Activated CD4-positive, alpha-beta T cell treated with anti-CD3 and anti-CD28 coated beads for 36 hours (primary cell): ENCODE data around the gene APOL1. TPM values are rescaled to one million over a fixed set of nuclear protein-coding genes. Genes with fewer than 3 reads are reported as not detected.

Source experiments
- ATAC-seq: fragments of 200-7000 bp; cut with Tn5 transposase; one replicate; pipeline ENCODE4 v1.10.0; 2021; ENCODE audit warnings: mild to moderate bottlenecking, moderate library complexity
- CTCF ChIA-PET: fragments of 350-600 bp; sonication (Branson Sonifier 250); formaldehyde crosslinking; loops from one replicate; lab custom pipeline; 2021; ENCODE audit warnings: antibody characterized with exemption; lab: Charles Lee
- POLR2A ChIA-PET: fragments of 350-600 bp; sonication (Branson Sonifier 250); formaldehyde crosslinking; loops from one replicate; lab custom pipeline; 2021; ENCODE audit warnings: antibody characterized with exemption, inconsistent platforms; lab: Charles Lee
- DNase-seq: peaks from one replicate; pipeline ENCODE4 v3.0.0-alpha.2; 2020
- H3K27ac Mint-ChIP-seq: one replicate; pipeline ENCODE4 v1.8.0; 2021; ENCODE audit warnings: mixed read lengths
- H3K27me3 Mint-ChIP-seq: one replicate; pipeline ENCODE4 v1.8.0; 2021; ENCODE audit warnings: mixed read lengths
- H3K36me3 Mint-ChIP-seq: one replicate; pipeline ENCODE4 v1.8.0; 2021; ENCODE audit warnings: low read depth, mixed read lengths
- H3K4me1 Mint-ChIP-seq: one replicate; pipeline ENCODE4 v1.8.0; 2021; ENCODE audit warnings: mixed read lengths
- H3K4me3 Mint-ChIP-seq: one replicate; pipeline ENCODE4 v1.8.0; 2021; ENCODE audit warnings: mild to moderate bottlenecking, moderate library complexity, mixed read lengths
- H3K9me3 Mint-ChIP-seq: one replicate; pipeline ENCODE4 v1.8.0; 2021; ENCODE audit warnings: low read depth, mixed read lengths
- intact Hi-C, 2 experiments: fragments of 100-400 bp; cut with DNase I in 1 of 2; cut with micrococcal nuclease in 1 of 2; formaldehyde crosslinking; loops; one replicate each; pipeline versions ENCODE4 v1.14.2 to v1.15.1; 2022 to 2024; cut with DNase I, micrococcal nuclease
- total RNA-seq, 2 experiments: library from RNA; stranded (reverse); gene quantifications; one replicate each; pipeline ENCODE4 v1.2.3, GENCODE V29; 2021

APOL1 gene
- total RNA-seq, 2 experiments from 2014 or later = 32.0 to 37.2 TPM

GRCh38 chr22:36293606-36294292 is 40.8 kb downstream of the APOL1 start:
- CTCF ChIA-PET = interaction anchor here (0.9 to 5.4 kb wide), 7 partner anchors 8 to 193 kb away, joined by 3 to 44 read pairs (median 4); partner anchors contain the start of gene TXN2
- H3K27ac Mint-ChIP-seq = no peak overlapping the region
- DNase-seq (no peak), ATAC-seq (no peak)
- intact Hi-C loops = no loop called here
- H3K9me3 Mint-ChIP-seq = no peaks in the 10 kb centered on the region
- no peaks in the 10 kb centered on the region for H3K27me3 Mint-ChIP-seq
- POLR2A ChIA-PET = interaction anchor here (0.6 kb wide), 1 partner anchor 10 kb away, joined by 3 read pairs; no protein-coding TSS in a partner anchor
- no peak overlapping the region for H3K4me3 Mint-ChIP-seq
- H3K36me3 Mint-ChIP-seq = peaks cover 91% of the 10 kb centered on the region
- peaks cover 24% of the 10 kb centered on the region for H3K4me1 Mint-ChIP-seq

- Mint-ChIP-seq H3K4me3 (no peak overlapping the region), H3K4me1 (peaks cover 21% of the 10 kb centered on the region), H3K9me3 (no peaks in the 10 kb centered on the region), H3K27me3 (no peaks in the 10 kb centered on the region), H3K27ac (no peak overlapping the region), H3K36me3 (peaks cover 90% of the 10 kb centered on the region)
- DNase-seq = no peak
- intact Hi-C loops = no loop called here
- no peak for ATAC-seq
- POLR2A ChIA-PET = no interaction called here
- CTCF ChIA-PET = interaction anchor here (0.9 to 5.4 kb wide), 4 partner anchors 9 to 188 kb away, joined by 3 to 44 read pairs (median 8); partner anchors contain the start of gene TXN2
These were observed 41.3 kb downstream of the APOL1 start for GRCh38 chr22:36294293-36294620.

- ChIA-PET POLR2A (no interaction called here), CTCF (interaction anchor here (0.7 to 5.4 kb wide), 7 partner anchors 9 to 194 kb away, joined by 3 to 44 read pairs (median 4); partner anchors contain the start of gene TXN2)
- DNase-seq (no peak), ATAC-seq (no peak)
- intact Hi-C loops = no loop called here
- H3K36me3 Mint-ChIP-seq = peaks cover 88% of the 10 kb centered on the region
- peaks cover 17% of the 10 kb centered on the region for H3K4me1 Mint-ChIP-seq
- H3K27me3 Mint-ChIP-seq = no peaks in the 10 kb centered on the region
- no peak overlapping the region for H3K4me3 Mint-ChIP-seq
- H3K27ac Mint-ChIP-seq = no peak overlapping the region
- no peaks in the 10 kb centered on the region for H3K9me3 Mint-ChIP-seq
These were observed 41.9 kb downstream of the APOL1 start for GRCh38 chr22:36294801-36295200.

- Mint-ChIP-seq H3K27me3 (no peaks in the 10 kb centered on the region), H3K36me3 (peaks cover 89% of the 10 kb centered on the region), H3K4me3 (no peak overlapping the region), H3K27ac (no peak overlapping the region), H3K9me3 (no peaks in the 10 kb centered on the region), H3K4me1 (peaks cover 15% of the 10 kb centered on the region)
- intact Hi-C loops = no loop called here
- ChIA-PET POLR2A (no interaction called here), CTCF (interaction anchor here (0.7 to 5.4 kb wide), 6 partner anchors 10 to 194 kb away, joined by 3 to 44 read pairs (median 4); no protein-coding TSS in a partner anchor)
- no peak for ATAC-seq
- DNase-seq = no peak
These were observed 42.3 kb downstream of the APOL1 start for GRCh38 chr22:36295247-36295646.

GRCh38 chr22:36296690-36297089 is 43.8 kb downstream of the APOL1 start:
- no peak for ATAC-seq
- intact Hi-C loops = loop anchor here in 1 of 2 experiments (2.0 kb wide), 1 partner anchor 14 kb away; no protein-coding TSS in a partner anchor
- peaks cover 94% of the 10 kb centered on the region for H3K36me3 Mint-ChIP-seq
- no peak for DNase-seq
- ChIA-PET POLR2A (no interaction called here), CTCF (interaction anchor here (0.7 to 5.4 kb wide), 6 partner anchors 11 to 190 kb away, joined by 3 to 44 read pairs (median 3); no protein-coding TSS in a partner anchor)
- H3K27ac Mint-ChIP-seq = no peak overlapping the region
- H3K4me1 Mint-ChIP-seq = peaks cover 15% of the 10 kb centered on the region
- H3K27me3 Mint-ChIP-seq = no peaks in the 10 kb centered on the region
- no peak overlapping the region for H3K4me3 Mint-ChIP-seq
- H3K9me3 Mint-ChIP-seq = no peaks in the 10 kb centered on the region

- Mint-ChIP-seq H3K9me3 (no peaks in the 10 kb centered on the region), H3K27ac (no peak overlapping the region), H3K36me3 (peaks cover 92% of the 10 kb centered on the region), H3K4me1 (peaks cover 11% of the 10 kb centered on the region), H3K27me3 (no peaks in the 10 kb centered on the region), H3K4me3 (no peak overlapping the region)
- ATAC-seq (no peak), DNase-seq (no peak)
- ChIA-PET POLR2A (no interaction called here), CTCF (interaction anchor here (0.7 to 5.4 kb wide), 3 partner anchors 12 to 117 kb away, joined by 3 to 44 read pairs (median 5); no protein-coding TSS in a partner anchor)
- intact Hi-C loops = loop anchor here in 1 of 2 experiments (2.0 kb wide), 1 partner anchor 13 kb away; no protein-coding TSS in a partner anchor
These were observed 44.6 kb downstream of the APOL1 start for GRCh38 chr22:36297568-36297967.

- no peak overlapping the region for H3K4me3 Mint-ChIP-seq
These were observed 45.2 kb downstream of the APOL1 start for GRCh38 chr22:36298118-36298517.

GRCh38 chr22:36298601-36299000 is 45.7 kb downstream of the APOL1 start:
- H3K9me3 Mint-ChIP-seq = no peaks in the 10 kb centered on the region
- H3K4me3 Mint-ChIP-seq = no peak overlapping the region
- DNase-seq (no peak), ATAC-seq (no peak)
- ChIA-PET CTCF (interaction anchor here (0.6 to 5.4 kb wide), 8 partner anchors 13 to 178 kb away, joined by 3 to 44 read pairs (median 4); no protein-coding TSS in a partner anchor), POLR2A (interaction anchor here (0.9 kb wide), 1 partner anchor 20 kb away, joined by 3 read pairs; no protein-coding TSS in a partner anchor)
- intact Hi-C loops = no loop called here
- H3K36me3 Mint-ChIP-seq = peaks cover 89% of the 10 kb centered on the region
- peaks cover 9% of the 10 kb centered on the region for H3K4me1 Mint-ChIP-seq
- no peak overlapping the region for H3K27ac Mint-ChIP-seq
- H3K27me3 Mint-ChIP-seq = no peaks in the 10 kb centered on the region

More at GRCh38 chr22:36298118-36298517, 45.2 kb downstream of the APOL1 start:
- ChIA-PET POLR2A (interaction anchor here (0.9 kb wide), 1 partner anchor 20 kb away, joined by 3 read pairs; no protein-coding TSS in a partner anchor), CTCF (interaction anchor here (0.6 to 5.4 kb wide), 7 partner anchors 13 to 173 kb away, joined by 3 to 44 read pairs (median 5); no protein-coding TSS in a partner anchor)
- H3K27ac Mint-ChIP-seq = no peak overlapping the region
- H3K36me3 Mint-ChIP-seq = peaks cover 89% of the 10 kb centered on the region
- no peaks in the 10 kb centered on the region for H3K9me3 Mint-ChIP-seq
- no peak for DNase-seq
- intact Hi-C loops = no loop called here
- no peaks in the 10 kb centered on the region for H3K27me3 Mint-ChIP-seq
- no peak for ATAC-seq
- peaks cover 9% of the 10 kb centered on the region for H3K4me1 Mint-ChIP-seq

GRCh38 chr22:36299295-36299694 is 46.4 kb downstream of the APOL1 start:
- POLR2A ChIA-PET = no interaction called here
- DNase-seq (no peak), ATAC-seq (no peak)
- CTCF ChIA-PET = interaction anchor here (0.7 to 6.8 kb wide), 7 partner anchors 12 to 177 kb away, joined by 3 to 71 read pairs (median 6); no protein-coding TSS in a partner anchor
- Mint-ChIP-seq H3K9me3 (no peaks in the 10 kb centered on the region), H3K36me3 (peaks cover 88% of the 10 kb centered on the region), H3K4me3 (no peak overlapping the region), H3K4me1 (peaks cover 9% of the 10 kb centered on the region), H3K27ac (no peak overlapping the region), H3K27me3 (no peaks in the 10 kb centered on the region)
- intact Hi-C loops = no loop called here

- H3K9me3 Mint-ChIP-seq = no peaks in the 10 kb centered on the region
- DNase-seq = no peak
- ChIA-PET CTCF (interaction anchor here (0.5 to 6.8 kb wide), 10 partner anchors 11 to 169 kb away, joined by 4 to 71 read pairs (median 6); no protein-coding TSS in a partner anchor), POLR2A (no interaction called here)
- ATAC-seq = no peak
- intact Hi-C loops = no loop called here
- no peak overlapping the region for H3K27ac Mint-ChIP-seq
- H3K4me3 Mint-ChIP-seq = no peak overlapping the region
- H3K4me1 Mint-ChIP-seq = peaks cover 9% of the 10 kb centered on the region
- H3K36me3 Mint-ChIP-seq = peaks cover 89% of the 10 kb centered on the region
- no peaks in the 10 kb centered on the region for H3K27me3 Mint-ChIP-seq
These were observed 47.0 kb downstream of the APOL1 start for GRCh38 chr22:36299911-36300310.
